MM.1S (cell line): Measurements from ENCODE around the gene HHIPL2.

Experiments used
- CTCF ChIP-seq: fragments of 300-600 bp; sonication (generic); IDR thresholded peaks from 2 replicates; pipeline ENCODE4 v1.5.1; 2016; ENCODE audit warnings: antibody characterized with exemption, low read length, mixed read lengths
- EZH2 ChIP-seq: fragments of 300-600 bp; sonication (generic); optimal IDR thresholded peaks from 2 replicates; pipeline ENCODE3; 2017; ENCODE audit warnings: low read depth, mild to moderate bottlenecking, antibody characterized with exemption, low read length, mixed read lengths
- EZH2phosphoT487 ChIP-seq: fragments of 300-600 bp; sonication (generic); IDR thresholded peaks from 2 replicates; pipeline ENCODE4 v1.6.1; 2018; ENCODE audit warnings: antibody characterized with exemption, low read length

- TF ChIP-seq CTCF (no peak), EZH2 (no peak), EZH2phosphoT487 (no peak)
Measured at GRCh38 chr1:222529916-222530315, 18.0 kb downstream of the HHIPL2 start.
